Hepatocyte (in vitro differentiated cells): ENCODE measurements around the gene GMPR.

Source experiments
- EZH2 ChIP-seq: fragments of 200-600 bp; sonication (generic); IDR thresholded peaks from 2 replicates; pipeline ENCODE4 v1.6.1; 2016; ENCODE audit warnings: antibody characterized with exemption, mild to moderate bottlenecking, borderline replicate concordance
- EZH2phosphoT487 ChIP-seq: fragments of 200-600 bp; sonication (generic); IDR thresholded peaks from one replicate; pipeline ENCODE4 v1.6.1; 2018; ENCODE audit warnings: antibody characterized with exemption, mild to moderate bottlenecking, low read depth, moderate library complexity; ENCODE audit not compliant: unreplicated experiment, severe bottlenecking
- TF ChIP-seq, protein P1 (sequence below): fragments of 200-600 bp; sonication (generic); IDR thresholded peaks from 2 replicates; pipeline ENCODE4 v1.5.1; 2016; ENCODE audit warnings: antibody characterized with exemption, mild to moderate bottlenecking; ENCODE audit not compliant: poor library complexity

GRCh38 chr6:16292942-16293341 is 54.6 kb downstream of the GMPR start:
- TF ChIP-seq, protein P1, sequence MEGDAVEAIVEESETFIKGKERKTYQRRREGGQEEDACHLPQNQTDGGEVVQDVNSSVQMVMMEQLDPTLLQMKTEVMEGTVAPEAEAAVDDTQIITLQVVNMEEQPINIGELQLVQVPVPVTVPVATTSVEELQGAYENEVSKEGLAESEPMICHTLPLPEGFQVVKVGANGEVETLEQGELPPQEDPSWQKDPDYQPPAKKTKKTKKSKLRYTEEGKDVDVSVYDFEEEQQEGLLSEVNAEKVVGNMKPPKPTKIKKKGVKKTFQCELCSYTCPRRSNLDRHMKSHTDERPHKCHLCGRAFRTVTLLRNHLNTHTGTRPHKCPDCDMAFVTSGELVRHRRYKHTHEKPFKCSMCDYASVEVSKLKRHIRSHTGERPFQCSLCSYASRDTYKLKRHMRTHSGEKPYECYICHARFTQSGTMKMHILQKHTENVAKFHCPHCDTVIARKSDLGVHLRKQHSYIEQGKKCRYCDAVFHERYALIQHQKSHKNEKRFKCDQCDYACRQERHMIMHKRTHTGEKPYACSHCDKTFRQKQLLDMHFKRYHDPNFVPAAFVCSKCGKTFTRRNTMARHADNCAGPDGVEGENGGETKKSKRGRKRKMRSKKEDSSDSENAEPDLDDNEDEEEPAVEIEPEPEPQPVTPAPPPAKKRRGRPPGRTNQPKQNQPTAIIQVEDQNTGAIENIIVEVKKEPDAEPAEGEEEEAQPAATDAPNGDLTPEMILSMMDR = no peak
- no peak for TF ChIP-seq EZH2
- TF ChIP-seq EZH2phosphoT487 = no peak
